ENCODE results near the gene DCDC1. TPM values are rescaled to one million over a fixed set of nuclear protein-coding genes. Genes with fewer than 3 reads are reported as not detected.

The DCDC1 gene
- total and polyA plus RNA-seq, 2 donors from 2014 or later, result 0.39 to 6.6 TPM

GRCh38 chr11:30983776-30984441, 385.6 kb downstream of the DCDC1 start:
- FAIRE-seq (no peak), DNase-seq (no peak)
- no peaks in the 10 kb centered on the region for H3K27me3 ChIP-seq (ENCODE audit: control insufficient read depth, insufficient read depth, low read length)
- no peaks in the 10 kb centered on the region for H3K36me3 ChIP-seq (ENCODE audit: control insufficient read depth in 2 of 3, insufficient read depth in 3 of 3, low read length in 3 of 3)
- H3K27ac ChIP-seq (ENCODE audit: low read depth in 2 of 2, low read length in 2 of 2), result no peak overlapping the region
- no peaks in the 10 kb centered on the region for H3K9me3 ChIP-seq (ENCODE audit: control insufficient read depth in 2 of 3, insufficient read depth in 1 of 3, low read length in 3 of 3)
- no peaks in the 10 kb centered on the region for H3K4me1 ChIP-seq (ENCODE audit: control insufficient read depth in 2 of 3, insufficient read depth in 2 of 3, low read depth in 1 of 3, low read length in 3 of 3)
- no peak overlapping the region for H3K4me3 ChIP-seq (ENCODE audit: low read length in 3 of 3)
- H3K9ac ChIP-seq (ENCODE audit: low read length in 3 of 3), result no peak overlapping the region
- intact Hi-C loops (cut with DNase I), result no loop called here
- no peak for TF ChIP-seq CTCF (IDR thresholded peaks at IDR 0.05; ENCODE audit: borderline replicate concordance, extremely low read depth, insufficient read depth)

GRCh38 chr11:30983143-30983542, 386.4 kb downstream of the DCDC1 start:
- no peak for TF ChIP-seq CTCF (IDR thresholded peaks at IDR 0.05; ENCODE audit: borderline replicate concordance, extremely low read depth, insufficient read depth)
- Histone ChIP-seq H3K27me3 (ENCODE audit: control insufficient read depth, insufficient read depth, low read length) (no peaks in the 10 kb centered on the region), H3K36me3 (ENCODE audit: control insufficient read depth in 2 of 3, insufficient read depth in 3 of 3, low read length in 3 of 3) (no peaks in the 10 kb centered on the region), H3K9me3 (ENCODE audit: control insufficient read depth in 2 of 3, insufficient read depth in 1 of 3, low read length in 3 of 3) (no peaks in the 10 kb centered on the region), H3K4me3 (ENCODE audit: low read length in 3 of 3) (no peak overlapping the region), H3K9ac (ENCODE audit: low read length in 3 of 3) (no peak overlapping the region), H3K27ac (ENCODE audit: low read depth in 2 of 2, low read length in 2 of 2) (no peak overlapping the region), H3K4me1 (ENCODE audit: control insufficient read depth in 2 of 3, insufficient read depth in 2 of 3, low read depth in 1 of 3, low read length in 3 of 3) (no peaks in the 10 kb centered on the region)
- intact Hi-C loops (cut with DNase I), result no loop called here
- no peak for FAIRE-seq
- no peak for DNase-seq

GRCh38 chr11:30967579-30967978, 402.0 kb downstream of the DCDC1 start:
- intact Hi-C loops (cut with DNase I), result no loop called here
- H3K4me1 ChIP-seq (ENCODE audit: control insufficient read depth in 2 of 3, insufficient read depth in 2 of 3, low read depth in 1 of 3, low read length in 3 of 3), result no peaks in the 10 kb centered on the region
- no peak overlapping the region for H3K27ac ChIP-seq (ENCODE audit: low read depth in 2 of 2, low read length in 2 of 2)
- no peaks in the 10 kb centered on the region for H3K27me3 ChIP-seq (ENCODE audit: control insufficient read depth, insufficient read depth, low read length)
- FAIRE-seq (no peak), DNase-seq (no peak)
- no peak overlapping the region for H3K9ac ChIP-seq (ENCODE audit: low read length in 3 of 3)
- H3K9me3 ChIP-seq (ENCODE audit: control insufficient read depth in 2 of 3, insufficient read depth in 1 of 3, low read length in 3 of 3), result peaks cover 0 to 2% (median 0%) of the 10 kb centered on the region in 3 donors
- no peak overlapping the region for H3K4me3 ChIP-seq (ENCODE audit: low read length in 3 of 3)
- no peak for TF ChIP-seq CTCF (IDR thresholded peaks at IDR 0.05; ENCODE audit: borderline replicate concordance, extremely low read depth, insufficient read depth)
- H3K36me3 ChIP-seq (ENCODE audit: control insufficient read depth in 2 of 3, insufficient read depth in 3 of 3, low read length in 3 of 3), result no peaks in the 10 kb centered on the region

All from kidney (tissue), 14 donors.